OCI-M1 (cell line): ENCODE results near the gene PNPLA7.
"Not testable (repeated sequence)": the region's sequence is repeated elsewhere in the genome, so short reads cannot be mapped to it uniquely, and the experiment has no call there.

Source experiments
- DNase-seq: peaks from one replicate; lab custom pipeline; 2025; lab: John Stamatoyannopoulos, UW

PNPLA7 gene

DNA sequence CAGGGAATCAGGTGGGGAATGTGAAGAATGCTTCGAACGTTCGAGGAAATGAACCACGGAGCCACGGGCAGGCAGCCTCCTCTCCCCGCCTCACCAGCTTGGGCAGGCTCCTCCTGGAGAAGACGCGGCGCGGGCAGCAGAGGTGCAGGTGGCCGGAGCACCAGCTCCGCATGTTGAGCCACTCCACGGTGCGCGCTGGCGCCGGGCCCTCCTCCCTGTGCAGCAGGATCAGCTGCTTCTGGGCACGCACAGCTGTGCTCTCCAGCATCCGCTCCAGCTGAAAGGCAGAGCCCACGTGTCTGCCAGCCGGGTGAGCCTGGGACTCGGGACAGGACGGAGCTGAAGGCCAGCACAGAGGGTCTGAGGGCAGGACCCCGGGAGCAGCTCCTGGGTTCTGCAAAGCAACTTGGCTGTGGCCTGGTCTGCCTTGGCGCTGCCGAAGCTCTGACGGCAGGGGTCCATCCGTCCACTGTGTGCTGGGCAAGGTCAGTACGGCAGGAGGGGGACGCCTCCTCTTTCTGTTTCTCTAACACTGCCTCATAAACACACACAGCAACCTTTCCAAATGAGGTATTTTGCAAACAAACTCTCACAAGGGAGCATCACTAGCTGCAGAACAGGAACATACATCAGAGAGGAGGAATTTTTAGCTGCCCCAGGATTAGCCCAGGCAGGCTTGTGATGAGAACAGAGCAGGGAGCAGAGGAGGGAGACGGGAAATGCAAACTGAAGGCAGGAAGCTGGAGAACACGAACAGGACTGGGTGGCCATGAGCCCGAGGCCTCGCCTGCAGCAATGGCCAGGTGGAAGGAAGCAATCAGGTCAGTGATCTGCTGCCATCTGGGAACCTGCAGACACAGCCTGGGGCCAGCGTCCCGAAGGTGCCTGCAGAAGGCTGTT is 71.0 kb downstream of the PNPLA7 start:
- no peak for DNase-seq

DNA sequence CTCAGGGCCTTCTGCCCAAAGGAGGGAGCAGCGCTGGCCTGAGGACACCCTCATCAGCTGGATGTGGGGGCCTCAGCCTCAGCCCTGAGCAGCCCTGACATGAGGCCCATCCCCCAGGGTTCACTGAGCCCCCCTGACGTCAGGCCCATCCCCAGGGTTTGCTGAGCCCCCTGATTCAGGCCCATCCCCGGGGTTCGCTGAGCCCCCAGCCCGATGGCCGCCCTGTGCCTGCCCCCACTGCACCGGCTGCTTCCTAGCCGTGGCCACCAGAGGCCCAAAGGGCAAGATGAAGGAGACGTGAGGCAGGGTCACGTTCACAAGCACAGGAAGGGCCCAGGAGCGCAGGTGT is 71.6 kb downstream of the PNPLA7 start:
- DNase-seq, result no peak

DNA sequence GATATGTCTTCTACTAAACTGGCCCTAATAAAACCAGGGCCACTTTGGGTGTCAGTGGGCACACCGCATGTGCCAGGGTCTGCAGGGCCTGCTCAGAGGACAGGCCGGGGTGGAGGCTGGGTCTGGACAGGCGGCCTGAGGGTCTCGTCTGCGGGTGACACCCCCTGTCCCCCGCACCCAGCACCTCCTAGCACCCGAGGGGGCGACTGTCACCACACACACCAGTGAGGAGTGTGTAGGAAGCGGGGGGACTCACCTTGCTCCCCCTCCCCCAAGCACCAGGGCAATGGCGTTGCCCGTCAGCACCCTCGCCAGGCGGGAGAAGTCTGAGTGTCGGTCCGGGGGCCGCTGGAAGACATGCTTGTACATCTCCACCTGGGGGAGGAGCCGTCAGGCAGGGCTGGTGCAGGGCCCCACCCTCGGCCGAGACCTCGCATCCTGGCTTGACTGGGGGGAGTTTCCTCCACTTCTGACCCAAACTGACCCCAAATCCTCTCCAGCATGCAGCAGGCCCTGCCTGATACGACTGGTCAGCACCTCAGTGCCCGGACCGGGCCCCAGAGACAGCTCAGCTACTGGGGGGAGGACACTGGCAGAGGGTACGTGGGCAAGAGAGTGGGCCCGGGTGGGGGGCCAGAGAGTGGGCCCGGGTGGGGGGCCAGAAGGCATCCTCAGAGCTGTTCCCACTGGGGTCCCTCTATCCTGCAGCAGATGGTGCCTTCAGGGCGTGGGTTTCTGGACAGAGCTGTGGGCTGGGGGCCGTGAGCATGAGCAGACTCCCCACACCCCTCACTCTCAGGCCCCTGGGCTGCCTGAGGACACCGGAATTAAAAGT is 72.2 kb downstream of the PNPLA7 start:
- DNase-seq, result no peak

DNA sequence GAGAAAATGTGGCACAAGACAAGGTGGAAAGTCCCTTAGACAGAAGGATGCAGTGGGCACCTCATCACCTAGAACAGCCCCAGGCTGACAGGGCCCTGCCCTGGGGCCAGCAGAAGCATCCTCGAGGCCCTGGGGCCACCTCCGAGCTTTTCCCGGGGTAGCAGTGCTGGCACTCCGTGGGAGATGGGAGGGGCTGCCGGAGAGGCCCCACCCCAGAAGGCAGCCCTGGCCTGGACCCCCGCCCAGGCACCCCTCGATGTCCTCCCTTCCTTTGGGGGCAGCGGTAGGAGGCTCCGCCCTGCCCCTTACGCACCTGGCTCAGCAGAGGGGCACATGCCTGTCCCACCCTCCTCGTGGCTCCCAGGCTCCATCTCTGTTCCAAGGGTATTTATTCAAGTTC is 73.3 kb downstream of the PNPLA7 start:
- DNase-seq, result no peak

DNA sequence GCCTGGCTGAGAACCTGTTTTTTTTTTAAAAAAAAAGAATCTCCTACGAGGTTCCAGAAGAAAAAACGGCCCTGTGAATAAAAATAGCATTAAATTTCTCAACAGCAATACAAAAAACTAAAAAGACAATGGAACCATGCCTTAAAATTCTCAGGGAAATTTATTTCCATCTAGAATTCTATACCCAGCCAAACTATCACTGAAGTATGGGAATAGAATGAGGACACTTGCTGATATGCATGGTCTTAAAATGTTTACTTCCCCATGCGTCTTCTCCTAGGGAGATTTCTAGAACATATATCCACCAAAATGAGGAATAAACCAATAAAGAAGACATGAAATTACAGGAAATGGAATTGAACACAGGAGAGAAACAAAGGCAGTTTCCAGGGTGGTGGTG is 74.5 kb downstream of the PNPLA7 start:
- no peak for DNase-seq

DNA sequence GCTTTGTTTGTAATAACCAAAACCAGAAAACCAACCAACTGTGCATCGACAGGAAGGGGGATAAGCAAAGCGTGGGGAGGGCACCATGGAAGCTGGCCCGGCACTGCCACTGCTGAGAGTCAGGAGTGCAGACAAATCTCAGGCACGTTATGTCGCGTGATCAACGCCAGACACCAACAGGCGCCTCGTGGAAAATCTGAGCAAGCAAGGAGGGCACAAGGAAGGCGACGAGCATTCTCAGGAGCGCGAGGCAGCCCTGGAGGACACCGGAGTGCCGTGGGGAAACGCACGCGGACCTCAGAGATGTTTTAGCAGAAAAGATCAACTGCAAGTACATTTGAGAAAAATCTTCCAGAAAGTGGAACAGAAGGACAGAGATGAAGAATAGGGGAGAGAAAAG is 75.9 kb downstream of the PNPLA7 start:
- no peak for DNase-seq

DNA sequence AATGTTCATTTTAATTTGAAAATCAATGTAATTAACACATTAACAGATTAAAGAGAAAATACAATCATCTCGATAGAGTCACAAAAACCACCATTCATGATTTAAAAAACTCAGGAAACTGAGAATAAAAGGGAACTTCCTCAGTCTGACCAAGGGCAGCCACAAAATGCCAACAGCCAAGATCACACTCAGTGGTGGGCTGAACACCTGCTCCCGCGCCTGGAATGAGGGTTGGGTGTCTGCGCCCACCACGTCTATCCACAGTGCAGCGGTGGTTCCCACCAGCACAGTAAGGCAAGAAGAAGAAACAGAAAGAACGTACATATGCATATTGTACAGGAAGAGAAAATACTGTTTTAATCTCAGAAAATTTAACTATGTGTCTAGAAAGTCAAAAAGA is 79.4 kb downstream of the PNPLA7 start:
- no peak for DNase-seq

DNA sequence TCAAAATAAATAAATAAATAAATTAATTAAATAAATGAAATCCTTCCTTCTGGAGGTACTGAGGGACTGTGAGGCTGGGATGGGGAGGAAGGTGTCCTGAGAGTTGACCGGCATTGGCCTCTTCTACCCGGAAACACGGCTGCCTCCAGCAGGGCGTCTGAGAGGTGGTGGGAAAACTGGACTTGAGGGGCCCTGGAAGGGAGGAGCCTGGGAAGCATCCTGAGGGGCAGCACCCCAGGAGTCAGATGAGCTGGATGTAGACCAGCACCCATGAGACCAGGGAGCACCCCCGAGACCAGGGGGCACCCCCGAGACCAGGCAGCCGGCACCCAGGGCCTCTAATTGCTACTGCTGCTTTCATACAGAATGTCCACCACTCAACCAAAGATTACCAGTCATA is 82.3 kb downstream of the PNPLA7 start:
- no peak for DNase-seq

DNA sequence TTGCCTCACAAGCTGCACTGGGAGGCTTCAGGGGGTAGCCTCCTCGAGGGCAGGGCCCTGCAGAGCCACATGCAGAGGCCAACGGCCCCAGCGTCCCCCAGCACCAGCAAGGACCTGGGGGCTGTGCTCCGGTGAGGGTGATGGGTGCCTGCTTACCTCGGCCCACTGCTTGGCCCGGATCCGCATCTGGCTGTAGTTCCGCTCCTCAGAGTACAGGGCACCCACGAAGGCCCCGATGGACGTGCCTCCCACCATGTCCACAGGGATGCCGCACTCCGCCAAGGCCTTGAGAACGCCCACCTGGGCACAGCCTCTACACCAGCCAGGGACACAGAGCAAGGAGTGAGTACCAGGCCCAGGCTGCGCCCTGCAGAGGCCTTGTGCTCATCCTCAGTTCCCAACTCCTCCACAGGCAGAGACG is 83.0 kb downstream of the PNPLA7 start:
- no peak for DNase-seq

DNA sequence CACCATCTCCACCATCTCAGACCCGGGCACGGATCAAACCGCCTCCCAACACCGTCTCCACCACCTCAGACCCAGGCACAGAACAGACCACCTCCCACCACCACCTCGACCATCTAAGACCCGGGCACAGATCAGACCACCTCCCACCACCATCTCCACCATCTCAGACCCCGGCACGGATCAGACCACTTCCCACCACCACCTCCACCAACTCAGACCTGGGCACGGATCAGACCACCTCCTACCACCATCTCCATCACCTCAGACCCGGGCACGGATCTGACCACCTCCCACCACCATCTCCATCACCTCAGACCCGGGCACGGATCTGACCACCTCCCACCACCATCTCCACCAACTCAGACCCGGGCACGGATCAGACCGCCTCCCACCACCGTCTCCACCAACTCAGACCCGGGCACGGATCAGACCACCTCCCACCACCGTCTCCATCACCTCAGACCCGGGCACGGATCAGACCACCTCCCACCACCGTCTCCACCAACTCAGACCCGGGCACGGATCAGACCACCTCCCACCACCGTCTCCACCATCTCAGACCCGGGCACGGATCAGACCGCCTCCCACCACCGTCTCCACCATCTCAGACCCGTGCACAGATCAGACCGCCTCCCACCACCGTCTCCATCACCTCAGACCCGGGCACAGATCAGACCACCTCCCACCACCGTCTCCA is 83.7 kb downstream of the PNPLA7 start:
- DNase-seq, result not testable (repeated sequence)

DNA sequence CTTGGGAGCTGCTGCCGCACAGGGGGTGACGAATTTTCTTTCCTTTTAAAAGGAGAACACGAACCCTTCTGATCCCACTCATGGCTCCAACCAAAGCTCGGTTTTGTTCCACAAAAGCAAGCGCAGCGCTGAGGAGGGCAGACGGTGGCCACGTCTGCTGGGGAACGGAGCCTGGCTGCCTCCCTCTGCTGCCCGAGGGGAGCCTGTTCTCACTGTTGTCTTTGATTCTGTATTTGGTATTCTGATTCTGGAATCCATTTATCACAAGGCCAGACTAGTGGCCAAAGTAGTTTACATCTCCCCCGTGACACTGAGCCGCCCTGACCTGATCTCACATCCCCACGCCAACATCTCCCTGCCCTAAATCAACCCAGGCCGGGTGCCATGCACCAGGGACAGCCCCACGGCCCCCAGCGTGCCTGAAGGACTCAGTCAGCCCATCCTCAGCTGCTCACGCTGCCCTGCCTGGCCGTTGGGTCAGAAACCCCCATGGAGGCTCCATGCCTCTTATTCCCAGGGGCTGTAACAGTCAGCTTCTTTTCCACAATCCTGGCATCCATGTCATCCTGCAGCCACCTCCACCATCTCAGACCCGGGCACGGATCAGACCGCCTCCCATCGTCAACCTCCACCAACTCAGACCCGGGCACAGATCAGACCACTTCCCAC is 84.3 kb downstream of the PNPLA7 start:
- DNase-seq, result no peak

DNA sequence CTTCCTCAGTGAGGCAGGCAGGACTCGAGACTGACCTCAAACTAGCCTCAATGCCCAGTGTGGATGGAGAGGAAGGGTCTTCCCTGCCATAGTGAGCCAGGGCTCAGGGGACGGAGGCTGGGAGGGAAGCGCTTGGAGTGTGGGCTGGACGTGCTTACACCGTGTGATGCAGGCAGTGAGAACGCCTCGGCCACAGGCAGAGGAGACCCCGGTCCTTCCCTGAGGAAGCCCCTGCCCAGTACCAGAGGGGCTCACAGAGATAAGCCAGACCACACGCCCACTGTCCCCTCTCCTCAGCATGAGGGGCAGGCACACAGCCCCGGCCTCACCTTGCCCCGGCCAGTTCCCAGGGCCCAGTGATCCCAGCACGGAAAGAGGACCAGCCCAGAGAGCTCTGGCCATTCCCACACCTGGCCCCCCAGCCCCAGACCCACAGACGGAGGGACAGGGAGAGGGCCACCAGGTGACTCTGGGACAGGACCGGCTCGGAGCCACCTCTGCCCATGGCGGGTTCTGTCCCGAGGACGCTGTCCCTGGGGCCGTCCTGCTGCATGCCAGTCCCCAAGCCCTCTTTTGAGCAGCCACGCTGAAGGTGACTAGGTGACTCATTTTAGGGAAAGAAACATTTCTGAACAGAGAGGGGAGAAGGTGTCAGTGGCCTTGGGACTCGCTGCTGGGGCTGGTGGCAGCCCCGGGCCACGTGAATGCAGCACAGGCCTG is 85.0 kb downstream of the PNPLA7 start:
- no peak for DNase-seq

DNA sequence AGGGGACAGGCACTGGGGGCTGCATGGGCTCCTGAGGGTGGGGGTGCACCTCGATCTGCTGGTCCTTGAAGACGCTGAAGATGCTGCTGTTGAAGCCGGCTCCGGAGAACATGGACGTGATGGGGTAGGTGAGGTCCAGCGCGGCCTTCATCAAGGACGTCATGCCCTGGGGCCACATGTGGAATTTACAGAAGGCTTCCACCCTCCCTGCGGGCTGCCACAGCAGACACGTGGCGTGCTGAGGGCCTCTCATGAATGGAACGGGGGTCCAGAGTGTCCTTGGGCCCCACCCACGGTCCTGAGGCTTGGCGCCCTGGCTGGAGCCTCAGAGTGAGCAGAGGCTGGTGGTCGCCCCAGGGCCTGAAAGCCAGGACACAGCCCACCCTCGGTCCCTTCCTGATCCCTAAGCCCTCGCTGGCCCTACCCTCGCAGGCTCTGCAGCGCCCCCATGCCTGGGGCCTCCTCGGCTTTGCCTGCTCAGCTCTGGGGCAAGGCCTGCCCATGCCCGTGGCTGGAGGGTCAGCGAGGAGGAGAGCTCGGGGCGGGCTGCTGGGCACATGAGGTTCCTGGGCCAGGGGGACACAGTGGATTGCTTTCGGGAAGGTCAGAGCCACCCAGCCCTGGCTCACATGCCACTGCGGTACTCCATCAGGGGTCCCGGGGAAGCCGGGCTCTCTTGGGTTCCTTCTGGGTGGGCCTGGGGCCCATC is 85.8 kb downstream of the PNPLA7 start:
- DNase-seq, result no peak

DNA sequence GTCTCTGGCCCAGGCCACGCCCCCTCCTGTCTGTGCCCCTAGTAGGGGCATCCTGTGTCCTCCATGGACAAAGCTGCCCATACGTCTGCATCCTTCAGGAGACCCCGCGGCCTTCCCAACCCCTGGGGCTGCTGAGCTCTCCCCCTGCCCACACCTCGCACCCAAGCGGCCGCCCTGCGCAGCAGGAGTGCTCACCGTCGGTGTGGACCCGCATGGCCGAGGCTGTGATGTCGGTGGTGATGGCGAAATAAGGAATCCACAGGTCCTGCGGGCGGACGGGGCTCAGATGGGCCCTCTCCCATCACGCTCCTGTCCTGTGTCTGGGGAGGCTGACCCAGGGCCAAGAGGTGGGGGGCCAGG is 86.3 kb downstream of the PNPLA7 start:
- no peak for DNase-seq

DNA sequence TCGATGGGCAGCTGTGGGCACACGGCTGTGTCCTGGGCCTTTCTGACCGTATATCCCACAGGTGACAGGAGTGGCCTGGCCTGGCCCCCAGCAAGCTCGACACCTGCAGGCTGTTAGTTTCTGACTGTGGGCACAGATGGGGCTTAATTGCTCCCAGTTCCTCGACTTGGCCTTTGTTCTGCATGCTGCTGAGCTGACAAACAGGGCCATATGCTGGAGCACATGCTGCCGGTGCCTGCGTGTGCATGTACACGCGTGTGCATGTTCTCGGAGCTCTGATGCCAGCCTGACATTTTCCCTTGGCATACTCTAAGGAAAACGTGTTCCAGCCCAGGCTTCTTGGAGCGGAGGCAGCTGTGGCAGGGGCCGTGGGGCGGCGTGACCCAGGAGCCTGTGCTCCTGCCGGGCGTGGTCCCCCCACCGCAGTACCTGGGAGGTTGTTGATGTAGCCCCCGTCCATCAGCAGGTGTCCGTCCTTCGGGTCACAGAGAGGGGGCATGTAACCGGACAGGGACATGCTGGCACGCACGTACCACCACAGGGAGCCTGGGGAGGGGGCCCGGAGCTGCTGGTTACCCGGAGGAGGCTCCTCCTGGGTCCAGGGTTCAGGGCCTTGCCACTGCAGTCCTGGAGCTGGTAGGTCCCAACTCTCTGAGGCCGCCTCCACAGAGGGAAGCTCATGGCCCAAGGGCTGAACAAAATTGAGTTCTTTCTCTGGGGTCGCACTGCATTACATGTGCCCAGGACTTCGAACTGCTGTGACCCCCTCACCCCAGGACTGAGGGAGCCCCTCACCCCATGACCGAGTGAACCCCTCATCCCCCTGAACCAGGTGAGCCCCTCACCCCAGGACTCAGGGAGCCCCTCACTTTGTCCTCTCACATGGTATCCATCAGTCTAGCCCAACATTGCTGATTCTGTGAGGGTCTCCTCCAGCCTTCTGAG is 86.9 kb downstream of the PNPLA7 start:
- no peak for DNase-seq

DNA sequence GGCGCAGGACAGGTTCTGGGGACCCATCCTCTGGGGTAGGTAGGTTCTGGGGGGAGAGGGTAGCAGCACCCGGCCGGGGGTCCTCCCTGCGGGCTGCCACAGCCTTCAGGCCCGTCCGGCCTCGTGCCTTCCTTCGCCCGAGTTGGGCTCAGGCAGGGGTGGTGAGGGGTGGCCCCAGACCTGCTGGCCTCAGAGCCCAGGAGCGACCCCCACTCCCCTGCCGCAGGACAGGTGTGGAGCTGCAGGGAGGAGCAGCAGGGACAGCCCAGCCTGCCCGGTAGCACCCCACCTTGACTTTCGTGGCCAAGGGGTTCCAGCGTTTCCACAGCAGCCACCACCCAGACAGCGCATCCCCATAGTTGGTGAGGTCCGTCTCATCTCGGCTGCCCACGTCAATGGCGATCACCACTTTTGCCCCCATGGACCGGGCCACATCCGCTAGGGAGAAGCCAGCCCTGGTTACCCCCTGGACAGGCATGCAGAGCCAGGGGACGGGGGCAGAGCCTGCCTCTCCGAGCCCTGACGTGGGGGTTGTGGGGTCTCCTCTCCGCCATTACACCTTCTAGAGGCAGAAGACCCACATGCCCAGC is 87.7 kb downstream of the PNPLA7 start:
- DNase-seq, result no peak

DNA sequence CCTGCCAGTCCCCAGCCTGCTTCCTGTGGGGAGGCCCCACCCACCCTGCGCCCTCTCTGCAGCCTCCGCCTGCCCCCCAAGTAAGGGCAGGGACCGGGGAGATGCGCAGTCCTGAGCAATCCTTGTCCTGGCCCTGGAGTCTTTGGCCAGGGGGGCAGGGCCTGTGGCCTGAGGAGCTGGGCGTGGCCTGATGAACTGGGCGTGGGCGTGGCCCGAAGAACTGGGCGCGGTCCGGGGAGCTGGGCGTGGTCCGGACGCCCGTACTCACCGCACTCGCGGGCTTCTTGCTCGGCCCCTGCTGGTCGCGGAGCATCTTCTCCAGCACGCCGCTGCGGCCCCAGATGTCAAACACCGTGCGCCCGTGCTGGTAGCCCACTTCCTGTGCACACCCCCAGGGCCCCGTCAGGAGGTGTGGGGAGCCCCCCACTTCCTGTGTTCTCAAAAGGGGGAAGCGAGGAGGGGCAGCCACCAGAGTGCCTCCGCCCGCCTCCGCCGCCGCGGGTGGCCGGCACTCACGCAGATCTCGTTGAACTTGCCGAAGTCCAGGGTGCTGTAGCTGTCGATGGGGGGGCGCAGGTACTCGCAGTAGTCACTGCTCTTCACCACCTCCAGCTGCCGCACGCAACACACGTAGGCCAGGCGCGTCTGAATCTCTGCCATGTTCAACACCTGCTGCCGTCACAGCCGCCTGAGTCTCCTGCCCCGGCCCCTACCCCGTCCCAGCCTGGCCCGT is 88.4 kb downstream of the PNPLA7 start:
- peak; percentile 62 for DNase-seq

DNA sequence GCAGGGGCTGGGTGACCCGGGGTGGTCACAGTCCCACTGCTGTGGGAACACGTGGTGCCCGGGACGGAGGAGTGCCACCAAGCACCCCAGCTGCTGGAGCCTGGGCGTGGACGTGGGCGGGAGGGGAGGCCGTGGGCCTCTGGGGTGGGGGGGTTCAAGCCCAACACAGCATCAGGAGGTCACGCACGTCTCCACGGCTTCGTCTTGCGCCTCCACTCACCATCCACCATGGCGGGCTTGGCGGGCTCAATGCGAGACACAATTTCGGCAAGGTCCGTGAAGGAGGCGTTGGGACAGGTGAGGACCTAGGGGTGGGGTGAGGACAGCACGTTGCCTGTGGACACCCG is 88.9 kb downstream of the PNPLA7 start:
- DNase-seq, result no peak
